Right ventricle myocardium superior (tissue), 1 donor: Measurements from ENCODE around the gene TMEM117. TPM values are rescaled to one million over a fixed set of nuclear protein-coding genes. Genes with fewer than 3 reads are reported as not detected.

Experiments used
- ATAC-seq: fragments of 200-7000 bp; cut with Tn5 transposase; one replicate; pipeline ENCODE4 v1.9.1; 2020; ENCODE audit warnings: mild to moderate bottlenecking; ENCODE audit not compliant: poor library complexity
- DNase-seq: peaks from one replicate; pipeline ENCODE4 v3.0.0-alpha.2; 2020
- intact Hi-C: fragments of 100-400 bp; cut with DNase I; formaldehyde crosslinking; loops from one replicate; pipeline ENCODE4 v1.11.2; 2022
- total RNA-seq: library from RNA; stranded (reverse); fragmentation: NEBNext Ultra II Directional; extraction: Animal tissue kit (Norgen Biotek cat#: 25700); gene quantifications from one replicate; pipeline ENCODE4 v1.2.1, GENCODE V29; 2021
- donor health status: DM: no; HTN: yes; CAD: no; lungs with severe emphysema.

The TMEM117 gene
- total RNA-seq, 1 donor from 2014 or later: 5.8 TPM

GRCh38 chr12:44287545-44287944 is 451.7 kb downstream of the TMEM117 start:
- intact Hi-C loops: no loop called here
- no peak for ATAC-seq
- no peak for DNase-seq

- no peak for ATAC-seq
- no peak for DNase-seq
- intact Hi-C loops: no loop called here
Observed at GRCh38 chr12:44294649-44295048, 458.8 kb downstream of the TMEM117 start.

GRCh38 chr12:44295958-44296623 is 460.2 kb downstream of the TMEM117 start:
- ATAC-seq (no peak), DNase-seq (no peak)
- intact Hi-C loops: no loop called here

- intact Hi-C loops: no loop called here
- DNase-seq (no peak), ATAC-seq (no peak)
Observed at GRCh38 chr12:44296624-44297197, 460.8 kb downstream of the TMEM117 start.

- intact Hi-C loops: no loop called here
- no peak for DNase-seq
- ATAC-seq: no peak
Observed at GRCh38 chr12:44299524-44299923, 463.6 kb downstream of the TMEM117 start.

- intact Hi-C loops: no loop called here
- no peak for DNase-seq
- ATAC-seq: no peak
Observed at GRCh38 chr12:44307506-44308168, 471.8 kb downstream of the TMEM117 start.

GRCh38 chr12:44313188-44313587 is 477.3 kb downstream of the TMEM117 start:
- intact Hi-C loops: no loop called here
- DNase-seq: no peak
- ATAC-seq: no peak

GRCh38 chr12:44314007-44314500 is 478.2 kb downstream of the TMEM117 start:
- no peak for ATAC-seq
- intact Hi-C loops: no loop called here
- no peak for DNase-seq

- DNase-seq (no peak), ATAC-seq (no peak)
- intact Hi-C loops: no loop called here
Observed at GRCh38 chr12:44317651-44318126, 481.8 kb downstream of the TMEM117 start.

- intact Hi-C loops: no loop called here
Observed at GRCh38 chr12:44331269-44331668, 495.4 kb downstream of the TMEM117 start.

GRCh38 chr12:44334347-44334746 is 498.5 kb downstream of the TMEM117 start:
- no peak for ATAC-seq
- intact Hi-C loops: no loop called here

More at GRCh38 chr12:44331269-44331668, 495.4 kb downstream of the TMEM117 start:
- ATAC-seq (no peak), DNase-seq (no peak)

GRCh38 chr12:44335030-44335429 is 499.1 kb downstream of the TMEM117 start:
- intact Hi-C loops: no loop called here
- ATAC-seq: no peak
- DNase-seq: no peak

More at GRCh38 chr12:44334347-44334746, 498.5 kb downstream of the TMEM117 start:
- no peak for DNase-seq

GRCh38 chr12:44336577-44336976 is 500.7 kb downstream of the TMEM117 start:
- ATAC-seq (no peak), DNase-seq (no peak)
- intact Hi-C loops: no loop called here

GRCh38 chr12:44342371-44342770 is 506.5 kb downstream of the TMEM117 start:
- intact Hi-C loops: no loop called here
- peak; percentile 57 for ATAC-seq
- DNase-seq: no peak

- intact Hi-C loops: no loop called here
- DNase-seq (no peak), ATAC-seq (no peak)
Observed at GRCh38 chr12:44347145-44347544, 511.3 kb downstream of the TMEM117 start.

GRCh38 chr12:44357494-44357893 is 521.6 kb downstream of the TMEM117 start:
- intact Hi-C loops: no loop called here
- ATAC-seq (no peak), DNase-seq (no peak)

GRCh38 chr12:44358636-44359035 is 522.8 kb downstream of the TMEM117 start:
- no peak for DNase-seq
- intact Hi-C loops: no loop called here
- no peak for ATAC-seq

- ATAC-seq (no peak), DNase-seq (no peak)
- intact Hi-C loops: no loop called here
Observed at GRCh38 chr12:44362947-44363346, 527.1 kb downstream of the TMEM117 start.

GRCh38 chr12:44367136-44367535 is 531.3 kb downstream of the TMEM117 start:
- ATAC-seq (no peak), DNase-seq (no peak)
- intact Hi-C loops: no loop called here

- no peak for DNase-seq
- intact Hi-C loops: no loop called here
- no peak for ATAC-seq
Observed at GRCh38 chr12:44367916-44368315, 532.0 kb downstream of the TMEM117 start.
